ENCODE results near the gene AADAC. TPM values are rescaled to one million over a fixed set of nuclear protein-coding genes. Genes with fewer than 3 reads are reported as not detected.
"Not testable (repeated sequence)": the region's sequence is repeated elsewhere in the genome, so short reads cannot be mapped to it uniquely, and the experiment has no call there.

Gene AADAC
- total RNA-seq, 1 donor from 2014 or later, result not detected

GRCh38 chr3:151843275-151843674 is 29.4 kb downstream of the AADAC start:
- Mint-ChIP-seq H3K4me1 (ENCODE audit: low read depth) (no peaks in the 10 kb centered on the region), H3K27me3 (ENCODE audit: insufficient read depth) (peaks cover 11% of the 10 kb centered on the region), H3K36me3 (ENCODE audit: low read depth) (no peaks in the 10 kb centered on the region), H3K27ac (no peak overlapping the region), H3K4me3 (no peak overlapping the region), H3K9me3 (no peaks in the 10 kb centered on the region)
- intact Hi-C loops (cut with micrococcal nuclease), result no loop called here
- DNase-seq (ENCODE audit: low spot score), result no peak

GRCh38 chr3:151845306-151845905 is 31.5 kb downstream of the AADAC start:
- no peaks in the 10 kb centered on the region for H3K36me3 Mint-ChIP-seq (ENCODE audit: low read depth)
- H3K9me3 Mint-ChIP-seq, result no peaks in the 10 kb centered on the region
- intact Hi-C loops (cut with micrococcal nuclease), result no loop called here
- H3K4me3 Mint-ChIP-seq, result no peak overlapping the region
- H3K27ac Mint-ChIP-seq, result no peak overlapping the region
- H3K27me3 Mint-ChIP-seq (ENCODE audit: insufficient read depth), result peaks cover 11% of the 10 kb centered on the region
- DNase-seq (ENCODE audit: low spot score), result no peak
- H3K4me1 Mint-ChIP-seq (ENCODE audit: low read depth), result no peaks in the 10 kb centered on the region

- H3K36me3 Mint-ChIP-seq (ENCODE audit: low read depth); DNase-seq (ENCODE audit: low spot score); H3K9me3 Mint-ChIP-seq; H3K27me3 Mint-ChIP-seq (ENCODE audit: insufficient read depth); H3K27ac Mint-ChIP-seq; H3K4me3 Mint-ChIP-seq; H3K4me1 Mint-ChIP-seq (ENCODE audit: low read depth); intact Hi-C loops (cut with micrococcal nuclease): not testable (repeated sequence)
Observed at GRCh38 chr3:151850065-151850464, 36.1 kb downstream of the AADAC start.

GRCh38 chr3:151852074-151852811 is 38.3 kb downstream of the AADAC start:
- Mint-ChIP-seq H3K27me3 (ENCODE audit: insufficient read depth) (peaks cover 7% of the 10 kb centered on the region), H3K27ac (no peak overlapping the region), H3K4me3 (no peak overlapping the region), H3K36me3 (ENCODE audit: low read depth) (no peaks in the 10 kb centered on the region), H3K9me3 (no peaks in the 10 kb centered on the region), H3K4me1 (ENCODE audit: low read depth) (no peaks in the 10 kb centered on the region)
- intact Hi-C loops (cut with micrococcal nuclease), result no loop called here
- no peak for DNase-seq (ENCODE audit: low spot score)

- intact Hi-C loops (cut with micrococcal nuclease), result no loop called here
- no peaks in the 10 kb centered on the region for H3K4me1 Mint-ChIP-seq (ENCODE audit: low read depth)
- H3K4me3 Mint-ChIP-seq, result no peak overlapping the region
Observed at GRCh38 chr3:151856118-151856517, 42.2 kb downstream of the AADAC start.

DNA sequence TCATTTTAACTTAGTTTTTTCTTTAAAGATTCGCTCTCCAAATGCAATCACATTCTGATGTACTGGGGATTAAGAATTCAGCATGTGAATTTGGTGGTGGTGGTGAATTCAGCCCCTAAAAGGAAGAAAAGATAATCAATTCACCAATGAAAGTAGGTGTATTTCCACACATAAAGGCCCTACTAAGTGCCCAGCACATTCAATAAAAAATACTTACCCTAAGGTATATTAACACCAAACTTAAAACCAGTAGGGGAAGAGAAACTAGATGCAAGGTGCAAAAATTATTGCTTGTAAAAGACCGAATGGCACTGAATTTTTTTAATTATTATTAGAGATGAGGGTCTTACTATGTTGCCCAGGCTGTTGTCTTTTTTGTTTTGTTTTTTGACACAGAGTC is 42.7 kb downstream of the AADAC start:
- H3K27me3 Mint-ChIP-seq (ENCODE audit: insufficient read depth), result peaks cover 12% of the 10 kb centered on the region
- DNase-seq (ENCODE audit: low spot score), result no peak
- H3K4me1 Mint-ChIP-seq (ENCODE audit: low read depth), result no peaks in the 10 kb centered on the region
- H3K36me3 Mint-ChIP-seq (ENCODE audit: low read depth), result no peaks in the 10 kb centered on the region
- H3K27ac Mint-ChIP-seq, result no peak overlapping the region
- H3K9me3 Mint-ChIP-seq, result no peaks in the 10 kb centered on the region
- H3K4me3 Mint-ChIP-seq, result no peak overlapping the region
- intact Hi-C loops (cut with micrococcal nuclease), result no loop called here

More at GRCh38 chr3:151856118-151856517, 42.2 kb downstream of the AADAC start:
- peaks cover 12% of the 10 kb centered on the region for H3K27me3 Mint-ChIP-seq (ENCODE audit: insufficient read depth)
- DNase-seq (ENCODE audit: low spot score), result no peak
- no peak overlapping the region for H3K27ac Mint-ChIP-seq
- no peaks in the 10 kb centered on the region for H3K9me3 Mint-ChIP-seq
- H3K36me3 Mint-ChIP-seq (ENCODE audit: low read depth), result no peaks in the 10 kb centered on the region

DNA sequence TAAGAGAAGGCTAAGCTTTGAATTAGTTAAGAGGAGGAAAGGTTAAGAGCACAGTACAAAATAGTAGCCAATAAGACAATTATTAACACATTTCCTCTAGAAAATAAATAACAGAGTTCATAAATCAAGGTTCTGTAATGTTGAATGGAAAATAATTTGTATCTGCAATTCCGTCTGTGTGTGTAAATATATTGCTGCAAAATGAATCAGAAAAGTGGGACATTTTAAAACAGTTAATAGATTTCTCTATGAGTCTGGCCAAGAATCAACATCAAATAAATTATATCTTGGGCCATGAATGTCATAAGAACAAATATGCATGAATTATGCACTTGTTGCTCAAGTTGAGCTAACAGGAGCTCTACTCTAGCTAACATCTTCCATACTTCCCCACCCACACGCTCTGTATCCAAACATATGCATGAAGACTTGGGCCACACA is 45.3 kb downstream of the AADAC start:
- Mint-ChIP-seq H3K27me3 (ENCODE audit: insufficient read depth) (peaks cover 11% of the 10 kb centered on the region), H3K4me1 (ENCODE audit: low read depth) (no peaks in the 10 kb centered on the region), H3K9me3 (no peaks in the 10 kb centered on the region), H3K27ac (no peak overlapping the region), H3K4me3 (no peak overlapping the region), H3K36me3 (ENCODE audit: low read depth) (no peaks in the 10 kb centered on the region)
- intact Hi-C loops (cut with micrococcal nuclease), result no loop called here
- DNase-seq (ENCODE audit: low spot score), result no peak

- no peaks in the 10 kb centered on the region for H3K36me3 Mint-ChIP-seq (ENCODE audit: low read depth)
- no peak overlapping the region for H3K27ac Mint-ChIP-seq
- no peaks in the 10 kb centered on the region for H3K9me3 Mint-ChIP-seq
- intact Hi-C loops (cut with micrococcal nuclease), result no loop called here
- no peaks in the 10 kb centered on the region for H3K4me1 Mint-ChIP-seq (ENCODE audit: low read depth)
- no peak overlapping the region for H3K4me3 Mint-ChIP-seq
- H3K27me3 Mint-ChIP-seq (ENCODE audit: insufficient read depth), result peaks cover 9% of the 10 kb centered on the region
- DNase-seq (ENCODE audit: low spot score), result no peak
Observed at GRCh38 chr3:151859905-151860304, 46.0 kb downstream of the AADAC start.

DNA sequence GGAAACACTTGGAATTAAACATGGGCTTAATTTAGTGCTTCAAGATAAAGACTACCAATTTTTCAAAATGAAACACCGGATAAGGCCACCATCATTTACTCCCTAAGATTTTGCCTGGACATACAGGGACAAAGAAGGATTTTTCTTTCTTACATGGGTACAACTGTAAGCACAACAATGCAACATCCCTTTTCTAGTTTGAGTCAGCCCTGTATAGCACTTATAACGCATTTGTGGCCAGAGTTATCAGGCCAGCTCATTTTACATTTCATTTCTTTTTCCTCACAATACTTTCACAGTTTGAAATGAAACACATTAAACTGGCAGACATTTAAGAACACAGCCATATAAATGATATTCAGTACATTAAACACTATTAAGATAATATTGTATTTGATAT is 49.7 kb downstream of the AADAC start:
- DNase-seq (ENCODE audit: low spot score), result no peak
- H3K36me3 Mint-ChIP-seq (ENCODE audit: low read depth), result no peaks in the 10 kb centered on the region
- no peaks in the 10 kb centered on the region for H3K4me1 Mint-ChIP-seq (ENCODE audit: low read depth)
- H3K27me3 Mint-ChIP-seq (ENCODE audit: insufficient read depth), result peaks cover 15% of the 10 kb centered on the region
- H3K9me3 Mint-ChIP-seq, result no peaks in the 10 kb centered on the region
- no peak overlapping the region for H3K4me3 Mint-ChIP-seq
- no peak overlapping the region for H3K27ac Mint-ChIP-seq
- intact Hi-C loops (cut with micrococcal nuclease), result no loop called here

DNA sequence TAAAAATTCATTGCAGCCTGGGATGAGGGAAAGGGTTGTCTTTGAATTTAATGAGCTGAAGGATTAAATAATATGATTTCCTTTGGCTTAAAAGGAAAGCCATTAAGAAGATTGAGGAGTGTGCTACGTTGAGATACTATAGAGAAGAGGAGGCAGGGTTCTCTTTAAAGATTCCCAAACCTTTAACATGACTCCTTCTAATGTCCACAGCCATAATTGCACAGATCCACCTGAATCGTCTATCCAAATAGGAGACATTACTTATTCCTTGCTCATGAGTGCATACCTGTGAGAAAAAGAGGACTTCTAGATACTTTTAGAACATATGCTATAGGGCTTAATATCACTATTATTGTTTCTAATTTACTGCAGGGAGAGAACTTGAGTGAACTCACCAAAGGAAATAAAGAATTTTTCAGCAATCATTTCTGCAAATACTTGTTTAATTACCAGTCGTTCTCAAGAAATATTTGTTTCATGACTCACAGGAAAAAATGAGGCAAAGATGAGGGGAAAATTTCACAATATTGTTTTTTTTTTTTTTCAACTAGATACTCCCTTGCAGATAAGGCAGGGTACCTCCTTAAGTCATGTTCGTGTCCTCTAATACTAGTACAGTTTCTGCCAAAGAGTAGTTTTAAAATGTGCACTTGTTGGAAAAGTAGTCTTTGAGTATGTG is 50.6 kb downstream of the AADAC start:
- Mint-ChIP-seq H3K4me3 (no peak overlapping the region), H3K9me3 (no peaks in the 10 kb centered on the region), H3K36me3 (ENCODE audit: low read depth) (no peaks in the 10 kb centered on the region), H3K4me1 (ENCODE audit: low read depth) (no peaks in the 10 kb centered on the region), H3K27ac (no peak overlapping the region), H3K27me3 (ENCODE audit: insufficient read depth) (peaks cover 12% of the 10 kb centered on the region)
- DNase-seq (ENCODE audit: low spot score), result no peak
- intact Hi-C loops (cut with micrococcal nuclease), result no loop called here

DNA sequence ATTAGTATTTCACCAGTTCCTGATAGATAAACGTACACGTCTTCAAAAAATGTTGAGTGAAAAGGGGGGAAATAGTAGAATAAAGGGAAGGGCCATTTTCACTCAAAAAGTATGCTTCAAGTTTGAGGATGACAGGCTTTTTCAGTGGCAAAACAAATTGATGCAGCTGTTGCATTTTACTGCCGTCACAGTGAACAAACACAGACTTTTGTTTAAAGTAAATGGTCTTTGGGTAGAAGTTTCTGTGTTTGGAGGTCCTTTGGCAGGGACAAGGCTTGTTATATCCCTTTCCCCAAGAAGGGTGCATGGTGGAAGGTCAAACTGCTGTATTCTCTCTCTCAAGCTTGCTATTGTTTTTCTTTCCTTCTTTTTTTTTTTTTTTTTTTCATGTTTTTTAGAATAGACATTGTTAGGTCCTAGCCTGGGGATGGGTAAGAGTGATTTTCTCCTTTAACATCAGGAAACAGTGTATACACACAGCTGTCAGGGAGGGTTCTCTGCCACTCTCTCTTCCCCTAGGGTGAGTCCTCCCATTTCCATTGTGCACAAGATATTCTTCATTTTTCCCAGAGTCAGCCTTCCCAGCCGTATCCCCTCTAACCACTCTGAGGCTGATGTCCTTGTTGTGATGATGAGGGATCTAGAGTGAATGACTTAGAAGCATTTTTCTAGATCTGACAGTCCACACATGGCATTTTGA is 52.9 kb downstream of the AADAC start:
- Mint-ChIP-seq H3K27me3 (ENCODE audit: insufficient read depth) (peaks cover 12% of the 10 kb centered on the region), H3K9me3 (no peaks in the 10 kb centered on the region), H3K27ac (no peak overlapping the region), H3K4me3 (no peak overlapping the region), H3K36me3 (ENCODE audit: low read depth) (no peaks in the 10 kb centered on the region), H3K4me1 (ENCODE audit: low read depth) (peaks cover 6% of the 10 kb centered on the region)
- DNase-seq (ENCODE audit: low spot score), result no peak
- intact Hi-C loops (cut with micrococcal nuclease), result no loop called here

GRCh38 chr3:151867666-151868065 is 53.8 kb downstream of the AADAC start:
- intact Hi-C loops (cut with micrococcal nuclease), result no loop called here
- no peaks in the 10 kb centered on the region for H3K9me3 Mint-ChIP-seq
- peaks cover 12% of the 10 kb centered on the region for H3K4me1 Mint-ChIP-seq (ENCODE audit: low read depth)
- H3K4me3 Mint-ChIP-seq, result no peak overlapping the region
- no peaks in the 10 kb centered on the region for H3K36me3 Mint-ChIP-seq (ENCODE audit: low read depth)
- H3K27ac Mint-ChIP-seq, result no peak overlapping the region
- DNase-seq (ENCODE audit: low spot score), result no peak
- H3K27me3 Mint-ChIP-seq (ENCODE audit: insufficient read depth), result peaks cover 12% of the 10 kb centered on the region

- Mint-ChIP-seq H3K27ac (no peak overlapping the region), H3K4me3 (no peak overlapping the region), H3K36me3 (ENCODE audit: low read depth) (no peaks in the 10 kb centered on the region), H3K4me1 (ENCODE audit: low read depth) (peaks cover 12% of the 10 kb centered on the region), H3K9me3 (no peaks in the 10 kb centered on the region), H3K27me3 (ENCODE audit: insufficient read depth) (peaks cover 12% of the 10 kb centered on the region)
- intact Hi-C loops (cut with micrococcal nuclease), result no loop called here
- DNase-seq (ENCODE audit: low spot score), result no peak
Observed at GRCh38 chr3:151869181-151869580, 55.3 kb downstream of the AADAC start.
